Measurements from ENCODE around the gene DAAM1.

Gene DAAM1

DNA sequence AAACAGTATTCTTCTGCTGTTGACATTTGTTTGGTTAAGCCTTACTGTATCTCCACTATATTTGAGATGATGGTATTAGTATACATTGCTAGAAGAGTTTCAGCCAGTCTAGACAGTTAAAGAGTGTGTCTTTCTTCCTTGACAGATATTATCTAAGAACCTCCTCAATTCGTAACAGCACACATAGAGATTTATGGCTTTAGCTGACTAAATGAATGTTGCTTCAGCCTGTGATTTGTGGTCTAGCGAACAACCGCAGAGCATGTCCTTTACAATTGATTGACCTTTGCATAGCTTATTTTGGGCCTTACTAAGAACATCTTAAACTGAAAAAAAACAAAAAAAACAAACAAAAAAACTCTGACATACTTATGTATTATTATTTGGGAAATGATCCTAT, 122.2 kb downstream of the DAAM1 start:
- no peaks in the 10 kb centered on the region for H3K4me1 Mint-ChIP-seq (ENCODE audit: low read depth)
- H3K36me3 Mint-ChIP-seq, result peaks cover 5% of the 10 kb centered on the region
- H3K27ac Mint-ChIP-seq, result no peak overlapping the region
- H3K9me3 Mint-ChIP-seq (ENCODE audit: low read depth), result no peaks in the 10 kb centered on the region
- no peak overlapping the region for H3K4me3 Mint-ChIP-seq
- H3K27me3 Mint-ChIP-seq, result no peaks in the 10 kb centered on the region

DNA sequence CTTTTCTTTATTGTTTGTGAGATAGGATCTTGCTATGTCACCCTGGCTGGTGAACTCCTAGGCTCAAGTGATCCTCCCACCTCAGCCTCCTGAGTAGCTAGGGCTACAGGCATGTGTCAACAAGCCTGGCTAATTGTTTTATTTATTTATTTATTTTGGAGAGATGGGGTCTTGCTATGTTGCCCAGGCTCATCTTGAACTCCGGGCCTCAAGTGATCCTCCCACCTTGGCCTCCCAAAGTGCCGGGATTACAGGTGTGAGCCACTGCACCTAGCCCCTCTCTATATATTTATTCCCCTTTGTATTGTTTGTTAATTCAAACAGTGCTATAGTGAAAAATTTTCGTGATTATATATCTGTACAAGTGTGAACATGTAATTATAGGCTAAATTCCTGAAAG, 123.3 kb downstream of the DAAM1 start:
- Mint-ChIP-seq H3K4me1 (ENCODE audit: low read depth) (no peaks in the 10 kb centered on the region), H3K9me3 (ENCODE audit: low read depth) (no peaks in the 10 kb centered on the region), H3K36me3 (peaks cover 5% of the 10 kb centered on the region), H3K27me3 (no peaks in the 10 kb centered on the region), H3K4me3 (no peak overlapping the region), H3K27ac (no peak overlapping the region)

DNA sequence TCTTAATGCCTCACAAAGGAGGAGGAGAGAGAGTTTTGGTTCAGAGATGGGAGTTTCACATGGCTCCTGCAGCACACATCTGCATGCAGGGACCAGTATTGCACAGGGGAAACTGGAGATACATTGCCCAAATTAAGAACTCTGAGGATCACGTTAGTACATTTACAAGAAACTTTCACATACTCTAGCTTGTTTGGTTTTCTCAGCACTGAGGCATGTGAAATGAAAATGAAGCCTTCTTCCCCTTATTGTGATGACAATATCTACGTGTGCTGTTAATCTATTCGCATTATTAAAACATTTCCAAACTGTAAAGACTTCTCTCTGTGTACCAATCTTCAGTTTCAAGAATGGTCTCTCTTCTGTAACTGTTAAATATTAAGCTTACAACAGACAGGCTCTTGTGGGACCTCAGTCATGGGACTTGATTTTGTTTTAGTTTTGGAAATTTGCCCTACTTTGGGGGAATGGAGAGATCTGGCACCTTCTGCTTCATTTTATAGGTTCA, 124.7 kb downstream of the DAAM1 start:
- Mint-ChIP-seq H3K9me3 (ENCODE audit: low read depth) (no peaks in the 10 kb centered on the region), H3K4me1 (ENCODE audit: low read depth) (no peaks in the 10 kb centered on the region), H3K4me3 (no peak overlapping the region), H3K36me3 (peaks cover 5% of the 10 kb centered on the region), H3K27ac (no peak overlapping the region), H3K27me3 (no peaks in the 10 kb centered on the region)

DNA sequence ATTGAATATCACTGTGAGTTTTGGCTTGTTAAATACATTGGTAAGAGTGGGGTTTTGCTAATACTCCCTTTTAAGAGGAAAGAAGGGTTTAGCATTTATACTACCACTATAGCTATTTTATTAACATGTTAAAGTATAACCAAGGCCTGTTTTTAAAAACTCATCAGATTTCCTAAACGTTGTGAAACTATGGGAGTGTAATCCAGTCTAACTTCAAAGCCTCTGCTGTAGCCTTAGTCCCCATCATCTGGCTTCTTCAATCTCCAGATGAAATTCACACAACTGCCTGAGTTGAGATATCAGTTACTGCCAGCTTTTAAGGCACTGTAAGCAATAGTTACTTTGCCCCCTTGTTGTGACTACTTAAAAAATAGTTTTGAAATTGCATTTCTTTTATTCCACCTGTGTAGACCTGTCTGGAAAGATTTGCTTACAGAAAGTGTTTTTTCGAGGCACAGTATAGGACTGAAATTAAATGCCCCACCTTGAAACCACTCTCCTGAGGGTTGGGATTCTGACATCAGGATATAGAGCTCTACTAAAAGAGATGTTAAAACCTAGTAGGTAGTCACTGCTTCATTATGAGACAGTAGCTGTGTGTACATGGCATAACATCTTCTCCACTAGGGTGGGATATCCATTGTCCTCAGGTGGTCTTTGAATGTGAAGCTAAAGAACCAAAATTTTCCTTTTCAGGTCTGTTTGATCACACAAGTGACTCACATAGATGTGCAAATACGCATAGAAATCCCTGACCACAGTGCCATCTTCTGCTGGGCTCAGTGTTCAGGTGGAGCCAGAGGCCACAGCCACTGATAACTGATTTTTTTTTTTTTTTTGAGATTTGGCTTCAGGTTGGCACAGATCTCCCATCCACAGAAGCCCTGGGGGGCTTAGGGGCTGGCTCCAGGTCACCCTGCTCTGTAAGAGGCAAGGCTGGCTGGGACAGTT, 125.5 kb downstream of the DAAM1 start:
- H3K9me3 Mint-ChIP-seq (ENCODE audit: low read depth), result no peaks in the 10 kb centered on the region
- H3K36me3 Mint-ChIP-seq, result peaks cover 5% of the 10 kb centered on the region
- H3K4me3 Mint-ChIP-seq, result no peak overlapping the region
- H3K4me1 Mint-ChIP-seq (ENCODE audit: low read depth), result no peaks in the 10 kb centered on the region
- H3K27ac Mint-ChIP-seq, result no peak overlapping the region
- H3K27me3 Mint-ChIP-seq, result no peaks in the 10 kb centered on the region

DNA sequence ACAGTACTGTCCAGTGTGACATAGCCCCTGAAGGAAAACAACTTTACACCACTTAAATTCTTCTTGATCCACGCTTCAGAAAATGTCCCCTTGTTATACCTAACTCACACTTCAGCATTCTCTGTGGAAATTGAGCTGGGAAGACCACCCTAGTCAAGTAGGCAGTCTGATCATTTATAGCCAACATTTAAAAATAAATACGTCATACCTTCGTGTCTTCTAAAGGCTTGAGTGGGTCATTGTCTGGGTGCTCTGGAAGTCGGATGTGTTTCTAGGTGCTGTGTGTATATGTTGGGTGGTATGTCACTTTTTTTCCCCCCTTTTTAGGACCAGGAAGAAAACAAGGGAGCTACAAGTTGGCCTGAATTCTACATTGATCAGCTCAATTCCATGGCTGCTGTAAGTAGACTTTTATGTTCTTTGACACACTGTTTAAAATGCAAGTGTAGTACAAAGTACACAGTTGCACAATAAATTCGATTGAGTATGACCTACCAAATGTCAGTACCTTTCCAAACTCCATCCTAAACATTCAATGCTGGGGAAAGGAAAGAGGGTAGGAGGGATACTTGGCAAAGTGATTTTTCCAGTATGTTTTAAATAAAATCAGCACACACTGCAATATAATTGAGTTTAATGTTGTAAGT, 126.6 kb downstream of the DAAM1 start:
- Mint-ChIP-seq H3K4me3 (no peak overlapping the region), H3K27me3 (no peaks in the 10 kb centered on the region), H3K9me3 (ENCODE audit: low read depth) (no peaks in the 10 kb centered on the region), H3K36me3 (peaks cover 5% of the 10 kb centered on the region), H3K27ac (no peak overlapping the region), H3K4me1 (ENCODE audit: low read depth) (no peaks in the 10 kb centered on the region)

DNA sequence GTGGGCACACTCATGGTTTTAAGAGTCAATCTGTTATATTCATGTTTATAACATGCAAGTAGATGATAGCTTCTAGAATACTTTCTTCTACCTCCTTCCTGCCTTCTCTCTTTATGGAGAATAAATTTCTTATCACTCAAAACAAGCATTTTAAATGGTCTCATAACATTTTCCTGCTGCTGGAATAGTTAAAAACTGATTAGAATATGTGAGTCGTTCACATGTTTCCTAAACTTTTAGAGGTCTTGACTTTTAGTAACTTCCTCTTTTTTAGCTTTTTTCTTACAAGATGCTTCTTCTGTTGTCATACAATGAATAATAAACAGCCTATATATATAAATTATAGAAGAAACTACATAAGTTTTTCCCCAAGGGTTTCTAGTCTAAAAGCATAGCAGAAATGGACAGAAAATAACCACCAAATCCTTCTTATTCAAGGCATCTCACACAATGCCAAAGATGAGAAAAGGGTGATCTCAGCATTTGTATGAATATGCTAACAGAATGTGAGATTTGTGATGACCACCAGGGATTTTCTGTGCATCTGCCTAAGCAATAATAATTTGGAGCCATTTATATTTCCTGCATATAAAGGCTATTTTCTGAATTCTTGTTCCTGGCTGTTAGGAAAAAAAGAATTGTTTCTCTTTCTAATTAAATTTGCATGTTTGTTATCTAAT, 127.8 kb downstream of the DAAM1 start:
- H3K9me3 Mint-ChIP-seq (ENCODE audit: low read depth), result no peaks in the 10 kb centered on the region
- H3K27ac Mint-ChIP-seq, result no peak overlapping the region
- H3K4me3 Mint-ChIP-seq, result no peak overlapping the region
- H3K36me3 Mint-ChIP-seq, result peaks cover 10% of the 10 kb centered on the region
- H3K27me3 Mint-ChIP-seq, result no peaks in the 10 kb centered on the region
- H3K4me1 Mint-ChIP-seq (ENCODE audit: low read depth), result no peaks in the 10 kb centered on the region

DNA sequence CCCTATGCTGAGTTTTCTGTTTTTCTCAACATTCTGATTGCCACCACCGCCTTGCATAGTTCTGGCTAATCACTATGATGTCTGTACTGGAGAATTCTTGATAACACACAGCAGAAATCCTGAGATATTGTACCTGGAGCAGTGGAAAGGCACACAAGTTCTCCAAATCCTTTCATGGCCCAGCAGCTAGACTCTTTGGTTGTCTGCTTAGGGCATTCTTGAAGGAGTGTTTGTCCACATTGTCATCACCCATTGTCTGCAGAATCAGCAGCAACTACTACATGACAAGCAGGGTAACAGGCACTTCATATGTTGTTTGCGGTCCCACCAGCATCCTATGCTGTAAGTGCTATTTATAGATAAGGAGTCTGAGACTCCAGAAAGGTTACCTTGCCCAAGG, 128.9 kb downstream of the DAAM1 start:
- Mint-ChIP-seq H3K27me3 (no peaks in the 10 kb centered on the region), H3K27ac (no peak overlapping the region), H3K9me3 (ENCODE audit: low read depth) (no peaks in the 10 kb centered on the region), H3K4me1 (ENCODE audit: low read depth) (no peaks in the 10 kb centered on the region), H3K36me3 (peaks cover 14% of the 10 kb centered on the region), H3K4me3 (no peak overlapping the region)

DNA sequence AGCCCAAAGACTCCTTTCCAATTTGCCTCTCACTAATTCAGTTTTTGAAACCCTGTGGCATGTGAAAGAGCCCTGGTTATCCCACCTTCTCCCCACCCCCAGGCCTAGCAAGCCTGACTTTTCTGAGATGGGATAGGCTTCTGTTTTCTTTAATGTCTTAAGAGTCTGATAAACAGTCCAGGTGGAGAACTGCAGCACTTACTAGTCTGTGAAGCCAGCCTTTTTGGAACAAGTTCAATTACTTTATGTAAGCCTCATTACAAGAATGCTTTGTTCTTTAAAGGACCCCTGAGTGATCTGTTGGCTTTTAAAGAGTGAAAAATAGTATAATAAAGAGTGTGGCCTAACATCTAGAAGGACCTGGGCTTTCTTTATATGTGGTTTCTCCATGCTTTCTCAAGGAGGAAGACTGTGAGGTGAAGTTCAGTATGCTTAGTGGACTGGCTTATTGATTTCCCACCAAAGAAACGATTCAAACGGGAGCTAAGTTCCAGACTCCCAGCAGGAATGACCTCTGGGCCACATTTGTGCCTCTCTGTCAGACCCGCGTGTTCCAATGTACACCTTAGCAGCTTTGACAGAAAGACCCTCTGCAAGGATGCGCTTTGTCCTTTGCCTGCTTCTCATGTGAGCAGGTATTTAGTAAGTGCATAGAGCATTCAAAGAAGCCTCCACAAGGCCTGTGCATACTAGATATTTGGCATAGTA, 129.5 kb downstream of the DAAM1 start:
- Mint-ChIP-seq H3K9me3 (ENCODE audit: low read depth) (no peaks in the 10 kb centered on the region), H3K36me3 (peaks cover 12% of the 10 kb centered on the region), H3K27me3 (no peaks in the 10 kb centered on the region), H3K4me3 (no peak overlapping the region), H3K4me1 (ENCODE audit: low read depth) (no peaks in the 10 kb centered on the region), H3K27ac (no peak overlapping the region)

DNA sequence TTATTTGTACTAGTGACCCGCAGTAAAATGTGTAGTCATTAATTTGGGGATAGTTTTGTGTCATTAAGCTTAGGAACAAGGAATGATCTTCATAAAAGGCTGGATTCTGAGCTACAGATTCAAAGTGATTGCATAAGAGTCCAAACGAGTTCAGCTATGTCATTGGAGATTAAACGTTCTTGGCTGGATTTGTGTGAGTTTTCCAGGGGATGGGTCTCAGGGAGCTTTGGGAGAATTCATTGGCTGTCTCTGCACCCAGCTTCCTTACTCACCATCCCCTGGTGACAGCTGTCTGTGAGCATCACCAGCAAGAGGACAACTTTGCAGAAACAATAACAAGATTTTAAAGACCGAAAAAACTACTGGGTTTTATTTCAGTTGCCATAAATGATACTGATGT, 130.4 kb downstream of the DAAM1 start:
- H3K4me3 Mint-ChIP-seq, result no peak overlapping the region
- H3K9me3 Mint-ChIP-seq (ENCODE audit: low read depth), result no peaks in the 10 kb centered on the region
- H3K4me1 Mint-ChIP-seq (ENCODE audit: low read depth), result no peaks in the 10 kb centered on the region
- peaks cover 15% of the 10 kb centered on the region for H3K36me3 Mint-ChIP-seq
- H3K27me3 Mint-ChIP-seq, result no peaks in the 10 kb centered on the region
- H3K27ac Mint-ChIP-seq, result no peak overlapping the region

DNA sequence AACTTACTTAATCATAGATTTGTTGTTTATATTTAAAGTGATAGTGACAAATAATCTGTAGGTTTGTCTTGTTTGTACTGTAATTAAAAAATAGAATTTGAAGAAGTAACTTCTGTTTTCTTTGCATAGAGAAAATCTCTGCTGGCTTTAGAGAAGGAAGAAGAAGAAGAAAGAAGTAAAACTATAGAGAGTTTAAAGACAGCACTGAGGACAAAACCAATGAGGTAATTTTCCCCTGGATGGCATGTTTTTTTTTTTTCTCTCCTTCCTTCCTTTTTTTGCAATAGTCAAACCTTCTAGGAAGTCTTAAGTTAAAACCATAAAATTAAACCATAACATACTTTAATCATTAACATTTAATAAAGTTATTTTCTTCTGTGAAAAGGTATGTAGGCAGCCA, 131.9 kb downstream of the DAAM1 start:
- H3K4me3 Mint-ChIP-seq, result no peak overlapping the region
- no peaks in the 10 kb centered on the region for H3K9me3 Mint-ChIP-seq (ENCODE audit: low read depth)
- H3K4me1 Mint-ChIP-seq (ENCODE audit: low read depth), result no peaks in the 10 kb centered on the region
- peaks cover 19% of the 10 kb centered on the region for H3K36me3 Mint-ChIP-seq
- no peak overlapping the region for H3K27ac Mint-ChIP-seq
- H3K27me3 Mint-ChIP-seq, result no peaks in the 10 kb centered on the region

DNA sequence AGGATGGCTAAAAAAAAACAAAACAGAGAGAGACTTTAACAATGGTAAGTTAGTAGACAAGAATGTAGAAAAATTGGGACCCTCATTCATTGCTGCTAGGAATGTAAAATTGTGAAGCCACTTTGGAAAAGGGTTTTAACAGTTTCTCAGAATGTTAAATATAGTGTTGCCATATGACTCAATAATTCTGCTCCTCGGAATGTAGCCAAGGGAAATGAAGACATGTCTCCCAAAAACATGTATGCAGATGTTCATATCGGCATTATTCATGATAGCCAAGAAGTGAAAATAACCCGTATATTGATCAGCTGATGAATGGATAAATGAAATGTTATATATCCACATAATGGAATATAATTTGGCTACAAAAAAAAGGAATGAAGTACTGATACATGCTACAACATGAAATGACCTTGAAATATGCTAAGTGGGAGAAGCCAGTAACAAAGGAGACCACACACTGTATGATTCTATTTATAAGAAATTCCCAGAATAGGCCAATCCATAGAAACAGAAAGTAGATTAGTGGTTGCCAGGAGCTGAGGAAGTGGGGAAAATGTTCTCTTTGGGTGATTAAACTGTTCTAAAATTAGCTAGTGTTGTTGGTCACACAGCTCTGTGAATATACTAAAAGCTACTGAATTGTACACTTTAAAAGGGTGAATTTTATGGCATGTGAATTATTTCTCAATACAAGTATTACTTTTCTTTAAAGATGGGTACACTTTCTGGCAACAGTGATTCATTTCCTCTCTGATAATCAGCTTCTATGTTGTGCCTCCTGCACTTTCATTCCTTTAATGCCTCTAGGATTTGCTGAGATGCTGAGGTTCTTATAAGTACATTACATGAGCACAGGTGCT, 132.5 kb downstream of the DAAM1 start:
- Mint-ChIP-seq H3K27me3 (no peaks in the 10 kb centered on the region), H3K4me1 (ENCODE audit: low read depth) (no peaks in the 10 kb centered on the region), H3K36me3 (peaks cover 19% of the 10 kb centered on the region), H3K4me3 (no peak overlapping the region), H3K27ac (no peak overlapping the region), H3K9me3 (ENCODE audit: low read depth) (no peaks in the 10 kb centered on the region)

DNA sequence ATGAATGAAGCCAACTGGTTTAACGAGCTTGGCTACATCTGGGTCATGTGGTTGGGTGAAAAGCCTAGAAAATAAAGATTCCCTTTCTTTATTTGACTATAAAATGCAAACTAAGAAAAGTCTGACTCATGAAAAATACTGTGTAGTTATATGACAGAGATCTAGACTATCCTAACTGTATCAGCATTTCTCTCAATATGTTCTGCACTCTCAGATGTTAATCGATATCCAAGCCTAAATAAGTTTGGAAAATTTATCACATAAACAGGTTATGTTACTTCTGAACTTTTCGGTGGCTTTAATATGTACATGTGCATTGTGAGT, 133.1 kb downstream of the DAAM1 start:
- Mint-ChIP-seq H3K27ac (no peak overlapping the region), H3K4me3 (no peak overlapping the region), H3K36me3 (peaks cover 23% of the 10 kb centered on the region), H3K27me3 (no peaks in the 10 kb centered on the region), H3K4me1 (ENCODE audit: low read depth) (no peaks in the 10 kb centered on the region), H3K9me3 (ENCODE audit: low read depth) (no peaks in the 10 kb centered on the region)

DNA sequence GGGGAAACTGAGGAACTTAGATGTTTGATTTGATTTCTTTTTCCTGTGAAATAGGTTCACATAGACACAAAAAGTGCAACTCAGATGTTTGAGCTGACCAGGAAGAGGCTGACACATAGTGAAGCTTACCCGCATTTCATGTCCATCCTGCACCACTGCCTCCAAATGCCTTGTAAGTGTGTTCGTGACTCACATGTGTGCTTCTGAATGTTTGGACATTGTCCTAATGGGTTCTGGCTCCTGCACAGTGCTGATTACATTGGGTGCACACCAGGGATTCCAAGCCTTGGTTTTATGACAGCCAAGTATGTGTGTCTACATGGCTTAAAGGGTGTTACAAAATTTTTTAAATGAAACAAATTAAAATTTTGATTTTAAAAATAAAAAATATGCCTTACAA, 137.4 kb downstream of the DAAM1 start:
- Mint-ChIP-seq H3K36me3 (peaks cover 38% of the 10 kb centered on the region), H3K4me3 (no peak overlapping the region), H3K27me3 (no peaks in the 10 kb centered on the region), H3K27ac (no peak overlapping the region), H3K9me3 (ENCODE audit: low read depth) (no peaks in the 10 kb centered on the region), H3K4me1 (ENCODE audit: low read depth) (no peaks in the 10 kb centered on the region)

DNA sequence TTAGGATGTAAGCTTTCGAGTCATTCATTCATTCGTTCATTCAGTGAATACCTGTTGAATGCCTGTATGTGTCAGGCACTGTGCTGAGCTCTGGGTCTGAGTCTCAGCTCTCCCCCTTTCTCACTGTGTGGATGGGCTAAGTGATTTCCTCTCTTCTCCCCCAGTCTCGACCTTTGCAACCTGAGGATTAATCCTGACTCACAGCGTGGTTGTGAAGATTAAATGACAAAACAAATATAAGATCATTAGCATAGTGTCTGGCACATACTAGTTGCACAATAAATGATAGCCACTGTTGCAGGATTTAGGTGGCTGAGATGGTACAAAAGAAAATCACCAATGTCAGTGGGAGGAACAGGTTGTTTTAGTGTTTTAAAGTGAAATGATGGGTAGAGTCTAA, 140.0 kb downstream of the DAAM1 start:
- Mint-ChIP-seq H3K27me3 (no peaks in the 10 kb centered on the region), H3K36me3 (peaks cover 40% of the 10 kb centered on the region), H3K4me1 (ENCODE audit: low read depth) (no peaks in the 10 kb centered on the region), H3K9me3 (ENCODE audit: low read depth) (no peaks in the 10 kb centered on the region), H3K27ac (no peak overlapping the region), H3K4me3 (no peak overlapping the region)
